HG03432 (cell line): Measurements from ENCODE around the gene OXA1L.
"Not testable (repeated sequence)": the region's sequence is repeated elsewhere in the genome, so short reads cannot be mapped to it uniquely, and the experiment has no call there.

Experiments
- ATAC-seq: cut with Tn5 transposase; IDR thresholded peaks from one replicate; pipeline ENCODE4 v1.9.1; 2021; ENCODE audit warnings: mild to moderate bottlenecking, moderate library complexity; ENCODE audit not compliant: unreplicated experiment

The OXA1L gene

GRCh38 chr14:22767323-22767589, 768 bp downstream of the OXA1L start:
- no peak for ATAC-seq

DNA sequence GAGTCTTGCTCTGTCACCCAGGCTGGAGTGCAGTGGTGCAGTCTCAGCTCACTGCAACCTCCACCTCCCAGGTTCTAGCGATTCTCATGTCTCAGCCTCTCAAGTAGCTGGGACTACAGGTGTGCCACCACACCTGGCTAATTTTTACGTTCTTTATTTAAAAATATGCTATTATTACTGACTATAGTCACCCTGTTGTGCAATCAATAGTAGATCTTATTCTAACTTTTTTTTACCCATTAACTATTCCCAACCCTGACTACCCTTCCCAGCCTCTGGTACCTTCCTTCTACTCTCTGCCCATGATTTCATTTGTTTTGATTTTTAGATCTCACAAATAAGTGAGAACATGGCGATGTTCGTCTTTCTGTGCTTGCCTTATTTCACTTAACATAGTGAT, 2.5 kb downstream of the OXA1L start:
- ATAC-seq, result no peak

DNA sequence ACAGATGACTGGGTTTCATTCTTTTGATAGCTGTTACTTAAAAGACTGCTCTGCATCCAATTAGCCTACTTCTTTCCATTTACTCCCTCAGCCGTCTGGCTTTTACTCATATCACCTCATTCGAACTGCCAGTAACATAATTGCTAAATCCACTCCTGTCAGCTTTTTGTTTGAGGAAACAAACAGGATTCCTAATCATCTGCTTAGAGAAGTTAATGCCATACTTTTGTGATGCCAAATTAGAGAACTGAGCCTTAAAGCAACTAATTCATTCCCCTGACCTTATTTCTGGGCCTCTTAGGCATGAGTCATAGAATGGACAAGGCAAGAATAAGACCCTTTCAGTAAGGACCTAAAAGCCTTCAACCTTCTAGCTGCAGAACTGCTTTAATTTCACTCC, 2.9 kb downstream of the OXA1L start:
- no peak for ATAC-seq

GRCh38 chr14:22770481-22771187, 4.1 kb downstream of the OXA1L start:
- no peak for ATAC-seq

GRCh38 chr14:22772725-22773124, 6.2 kb downstream of the OXA1L start:
- no peak for ATAC-seq

DNA sequence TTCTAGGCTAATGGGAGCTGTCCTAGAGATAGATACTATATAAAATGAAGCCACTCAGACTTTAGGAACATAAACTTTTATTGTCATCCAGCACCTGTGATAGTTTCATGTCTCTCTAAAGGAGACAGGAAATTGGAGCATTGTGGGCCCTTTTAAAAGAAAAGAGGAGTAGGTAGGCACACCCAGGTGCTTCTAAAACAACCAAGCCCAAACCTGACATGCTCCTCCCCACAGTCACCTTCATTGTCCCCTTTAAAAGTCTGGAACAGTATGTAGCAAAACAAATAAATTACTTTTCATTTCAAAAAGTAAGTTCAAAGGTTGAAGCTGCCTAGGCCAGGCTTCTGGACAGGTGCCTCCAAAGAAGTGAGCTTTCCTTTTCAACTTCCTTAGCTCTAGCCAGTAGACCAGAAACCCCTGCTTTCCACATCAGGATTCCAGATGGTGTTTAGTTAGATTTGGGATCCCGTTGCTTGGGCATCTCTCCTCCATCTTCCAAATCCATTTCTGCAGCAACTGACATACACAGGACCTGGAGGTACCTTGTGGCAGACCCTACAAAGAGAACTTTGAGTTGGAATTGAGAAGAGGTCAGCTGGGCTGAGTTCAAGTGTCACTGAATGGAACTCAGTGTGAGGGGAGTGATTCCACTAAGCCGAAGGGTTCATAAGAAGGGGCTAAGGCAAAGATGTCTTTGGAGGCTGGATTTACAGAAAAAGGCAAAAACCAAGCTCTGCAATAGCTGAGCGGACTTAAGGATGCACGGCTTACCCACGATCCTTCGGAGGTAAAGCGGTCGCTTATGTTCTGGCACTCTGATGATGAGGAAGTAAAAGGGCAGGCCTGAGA, 6.9 kb downstream of the OXA1L start:
- no peak for ATAC-seq

- ATAC-seq, result no peak
Measured at GRCh38 chr14:22774011-22774706, 7.7 kb downstream of the OXA1L start.

DNA sequence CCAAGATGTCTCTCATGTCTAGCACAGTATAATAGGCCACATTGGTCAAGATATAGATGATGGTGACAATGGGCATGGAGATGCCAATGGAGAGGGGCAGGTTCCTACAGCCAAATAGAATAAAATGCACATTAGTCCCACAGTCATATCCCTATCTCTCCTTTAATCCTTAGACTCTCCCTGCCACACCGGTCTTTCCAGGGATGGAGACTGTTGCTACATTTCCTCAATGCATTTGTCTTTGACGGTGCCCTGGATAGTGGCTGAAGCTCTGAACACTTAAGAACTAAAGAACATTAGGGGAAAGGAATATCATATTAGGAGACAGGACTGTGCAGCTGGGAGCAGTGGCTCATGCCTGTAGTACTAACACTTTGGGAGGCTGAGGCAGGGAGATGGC, 9.7 kb downstream of the OXA1L start:
- no peak for ATAC-seq

- not testable (repeated sequence) for ATAC-seq
Measured at GRCh38 chr14:22776849-22777248, 10.4 kb downstream of the OXA1L start.

- ATAC-seq, result no peak
Measured at GRCh38 chr14:22778084-22778483, 11.6 kb downstream of the OXA1L start.

DNA sequence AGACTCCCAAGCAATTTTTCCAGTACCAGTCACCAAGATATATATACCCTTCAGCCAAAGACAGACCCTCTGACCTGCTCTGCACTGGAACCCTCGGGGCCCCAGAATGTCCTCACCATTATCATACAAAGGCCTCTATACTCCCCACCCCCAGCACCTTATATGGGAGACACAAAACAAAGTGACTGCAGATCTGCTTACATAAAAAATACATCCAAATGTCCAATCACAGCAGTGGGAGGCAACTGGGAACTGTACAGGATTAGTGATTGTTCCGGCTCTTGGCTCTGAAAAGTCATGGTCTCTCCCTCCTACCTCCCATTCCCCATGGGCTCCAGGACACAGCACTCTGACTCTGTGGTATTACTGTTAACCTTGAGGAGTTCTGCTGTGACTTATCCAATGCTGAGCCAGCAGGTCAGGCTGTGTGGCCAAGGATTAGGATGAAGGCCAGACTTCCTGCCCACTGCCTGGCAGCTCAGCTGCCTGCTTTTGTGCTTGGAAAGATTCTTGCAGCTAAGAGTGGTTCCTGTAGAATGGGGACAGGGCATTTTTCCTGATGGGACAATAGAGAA, 13.7 kb downstream of the OXA1L start:
- ATAC-seq, result no peak

DNA sequence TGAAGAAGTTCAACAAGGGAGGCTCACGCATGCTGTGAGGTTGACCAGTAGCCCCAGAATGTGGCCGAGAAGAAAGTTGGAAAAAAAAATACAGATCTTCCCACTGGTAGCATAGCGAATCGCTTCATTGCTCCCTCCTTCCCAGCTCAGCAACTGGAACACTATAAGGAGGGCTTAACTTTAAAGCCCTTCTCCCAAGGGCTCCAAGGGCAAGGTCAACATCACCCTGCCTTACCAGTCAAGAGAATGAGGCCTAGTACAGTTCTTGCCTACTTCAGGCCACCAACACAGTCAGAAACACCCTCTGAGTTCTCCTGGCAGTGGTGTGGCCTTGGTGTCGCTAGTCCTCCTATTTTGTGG, 14.4 kb downstream of the OXA1L start:
- ATAC-seq, result no peak

GRCh38 chr14:22781301-22781991, 15.0 kb downstream of the OXA1L start:
- no peak for ATAC-seq

DNA sequence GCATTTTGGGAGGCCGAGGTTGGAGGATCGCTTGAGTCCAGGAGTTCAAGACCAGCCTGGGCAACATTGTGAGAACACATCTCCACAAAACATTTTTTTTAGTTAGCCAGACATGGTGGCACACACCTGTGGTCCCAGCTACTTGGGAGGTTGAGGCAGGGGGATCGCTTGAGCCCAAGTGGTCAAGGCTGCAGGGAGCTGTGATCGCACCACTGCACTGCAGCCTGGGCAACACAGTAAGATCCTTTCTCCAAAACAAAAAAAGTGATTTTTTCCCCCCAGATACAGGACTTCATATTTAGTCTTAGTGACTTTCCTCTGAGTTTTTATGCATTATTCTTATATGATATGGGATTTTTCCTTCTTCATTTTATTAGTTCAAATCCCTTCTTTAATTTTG, 20.2 kb downstream of the OXA1L start:
- ATAC-seq, result no peak

GRCh38 chr14:22791301-22791700, 24.8 kb downstream of the OXA1L start:
- no peak for ATAC-seq

- no peak for ATAC-seq
Measured at GRCh38 chr14:22792158-22792557, 25.7 kb downstream of the OXA1L start.

DNA sequence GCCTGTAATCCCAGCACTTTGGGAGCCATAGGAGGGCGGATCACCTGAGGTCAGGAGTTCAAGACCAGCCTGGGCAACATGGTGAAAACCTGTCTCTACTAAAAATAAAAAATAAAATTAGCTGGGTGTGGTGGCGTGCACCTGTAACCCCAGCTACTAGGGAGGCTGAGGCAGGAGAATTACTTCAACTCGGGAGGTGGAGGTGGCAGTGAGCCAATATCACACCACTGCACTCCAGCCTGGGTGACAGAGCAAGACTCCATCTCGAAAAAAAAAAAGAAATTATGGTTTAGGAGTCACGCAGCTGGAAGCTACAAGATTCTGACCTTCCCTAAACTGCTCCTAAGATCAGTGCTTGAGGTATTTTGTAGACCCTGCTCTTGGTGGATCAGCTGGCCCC, 27.1 kb downstream of the OXA1L start:
- not testable (repeated sequence) for ATAC-seq

- ATAC-seq, result no peak
Measured at GRCh38 chr14:22793976-22794375, 27.5 kb downstream of the OXA1L start.

DNA sequence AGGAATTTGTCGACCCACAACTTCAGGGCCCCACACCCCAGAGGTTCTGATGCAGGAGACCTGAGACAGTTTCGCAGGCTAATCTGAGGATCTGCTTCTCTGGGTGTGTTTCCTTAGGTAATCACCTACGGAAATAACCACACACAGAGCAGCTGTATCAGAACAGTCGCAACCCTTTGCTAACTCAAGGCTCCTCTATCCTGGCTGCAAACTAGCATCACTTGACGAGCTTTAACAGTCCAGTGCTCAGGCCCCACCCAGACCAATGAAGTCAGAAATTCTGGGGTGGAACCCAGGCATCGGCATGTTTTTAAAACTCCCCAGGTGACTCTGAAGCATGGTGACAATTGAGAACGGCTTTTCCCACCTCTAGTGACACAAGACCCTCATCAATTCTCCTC, 28.1 kb downstream of the OXA1L start:
- ATAC-seq, result peak; percentile 41

DNA sequence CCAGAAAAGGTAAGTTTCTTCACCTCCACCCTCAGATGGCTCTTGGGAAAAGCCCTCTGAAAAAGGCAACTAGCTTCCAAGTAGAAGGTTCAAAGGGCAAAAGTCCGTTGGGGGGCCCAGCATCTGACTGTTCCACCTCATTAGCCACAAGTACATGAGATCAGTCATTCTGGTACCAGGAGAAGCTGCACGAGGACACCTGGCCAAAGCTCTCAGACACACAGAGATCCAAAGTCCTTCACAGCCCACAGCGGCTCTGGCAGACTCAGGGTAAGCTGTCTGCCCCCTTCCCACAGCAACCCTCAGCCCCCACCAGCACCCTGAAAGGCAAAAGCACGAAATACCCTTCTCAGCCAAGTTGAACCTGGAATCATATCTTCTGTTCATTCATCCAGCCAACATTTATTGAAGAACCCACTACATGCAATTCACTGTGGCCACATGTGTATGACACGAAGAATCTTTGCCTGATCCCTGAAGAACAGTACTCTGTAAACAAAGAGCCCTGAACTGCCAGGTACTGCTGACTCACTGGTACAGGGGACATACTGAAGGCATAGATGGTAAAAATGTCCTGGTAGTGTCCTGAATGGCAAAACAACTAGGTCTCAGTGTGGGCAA, 29.7 kb downstream of the OXA1L start:
- ATAC-seq, result peak; percentile 64
